HG02870 (cell line): Measurements from ENCODE around the gene NOL9.

Experiments used
- ATAC-seq: cut with Tn5 transposase; IDR thresholded peaks from one replicate; pipeline ENCODE4 v1.9.1; 2021; ENCODE audit warnings: mild to moderate bottlenecking, moderate library complexity; ENCODE audit not compliant: unreplicated experiment

The NOL9 gene

DNA sequence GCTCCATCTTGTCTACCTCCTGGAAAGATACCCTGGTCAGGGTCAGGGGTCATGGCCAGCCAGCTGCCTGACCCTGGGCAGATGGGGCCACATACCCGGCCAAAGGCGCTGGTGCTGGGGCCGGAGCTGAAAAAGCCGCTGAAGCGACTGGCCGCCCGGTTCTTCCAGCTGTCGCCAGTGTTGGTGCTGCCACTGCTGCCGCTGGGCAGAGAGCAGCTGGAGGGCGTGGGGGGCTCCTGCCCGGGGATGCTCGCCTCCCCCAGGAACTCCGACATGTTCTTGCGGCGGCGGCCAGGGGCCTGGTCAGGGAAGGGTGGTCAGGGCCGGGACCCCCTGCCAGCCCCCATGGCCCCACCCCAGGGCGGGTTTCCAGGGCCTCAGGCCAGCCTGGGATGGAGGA, 81.2 kb downstream of the NOL9 start:
- no peak for ATAC-seq

DNA sequence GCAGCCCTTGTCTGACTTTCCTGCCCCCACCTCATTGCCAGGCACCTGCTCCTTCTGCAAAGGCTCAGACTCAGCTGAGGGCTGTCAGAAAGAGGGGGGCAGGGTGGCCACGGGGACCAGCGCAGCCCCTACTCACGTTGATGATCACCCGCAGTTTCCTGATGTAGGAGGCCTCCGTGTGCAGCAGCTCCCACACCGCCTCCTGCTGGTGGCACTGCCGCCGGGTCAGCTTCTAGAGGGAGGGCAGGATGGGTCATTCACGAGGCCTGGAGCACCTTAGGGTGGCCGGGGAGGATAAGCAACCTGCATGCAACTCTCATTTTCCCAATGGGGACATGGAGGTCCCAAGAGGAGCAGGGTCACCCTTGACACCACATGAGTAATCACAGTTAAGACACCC, 81.9 kb downstream of the NOL9 start:
- ATAC-seq, result no peak

DNA sequence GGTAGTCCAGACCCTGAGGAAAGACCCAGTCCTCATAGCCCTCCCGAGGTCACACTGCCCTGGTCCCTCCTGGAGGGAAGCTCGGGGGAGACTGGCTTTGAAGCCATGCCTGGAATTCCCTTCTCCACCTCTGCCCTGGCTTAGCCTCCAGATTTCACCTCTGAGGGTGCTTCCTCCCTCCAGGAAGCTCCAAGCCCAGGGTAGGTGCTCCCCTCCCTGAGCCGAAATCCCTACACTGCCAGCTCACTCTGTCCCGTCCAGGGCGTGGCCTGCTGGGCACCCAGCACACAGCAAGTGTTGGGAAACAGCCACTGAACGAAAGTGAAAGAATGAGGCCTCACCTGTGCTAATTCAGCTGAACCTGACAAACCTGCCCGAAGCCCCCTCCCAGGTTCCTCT, 82.3 kb downstream of the NOL9 start:
- ATAC-seq, result no peak
